Activated CD8-positive, alpha-beta T cell treated with anti-CD3 and anti-CD28 coated beads, Interleukin-2, amount 10 ng/mL, durations not matched to agents 7 days and 5 days (primary cell): ENCODE results near the gene GALNT6. TPM values are rescaled to one million over a fixed set of nuclear protein-coding genes. Genes with fewer than 3 reads are reported as not detected.

Experiments used
- ATAC-seq: fragments of 150-1000 bp; cut with Tn5 transposase; one replicate; pipeline ENCODE4 v1.10.0; 2021; ENCODE audit warnings: moderate library complexity
- CTCF ChIA-PET: fragments of 350-600 bp; sonication (Branson Sonifier 250); formaldehyde crosslinking; loops from one replicate; lab custom pipeline; 2021; ENCODE audit warnings: antibody characterized with exemption; lab: Charles Lee
- POLR2A ChIA-PET: fragments of 350-600 bp; sonication (Branson Sonifier 250); formaldehyde crosslinking; loops from one replicate; lab custom pipeline; 2021; ENCODE audit warnings: antibody characterized with exemption; lab: Charles Lee
- DNase-seq: peaks from one replicate; pipeline ENCODE4 v3.0.0-alpha.2; 2020
- H3K27ac Mint-ChIP-seq: one replicate; pipeline ENCODE4 v1.8.0; 2021; ENCODE audit warnings: mild to moderate bottlenecking, mixed read lengths
- H3K27me3 Mint-ChIP-seq: one replicate; pipeline ENCODE4 v1.8.0; 2021; ENCODE audit warnings: low read depth, mixed read lengths
- H3K36me3 Mint-ChIP-seq: one replicate; pipeline ENCODE4 v1.8.0; 2021; ENCODE audit warnings: low read depth, mixed read lengths
- H3K4me1 Mint-ChIP-seq: one replicate; pipeline ENCODE4 v1.8.0; 2021; ENCODE audit warnings: low read depth, mixed read lengths
- H3K4me3 Mint-ChIP-seq: one replicate; pipeline ENCODE4 v1.8.0; 2021; ENCODE audit warnings: mild to moderate bottlenecking, mixed read lengths
- H3K9me3 Mint-ChIP-seq: one replicate; pipeline ENCODE4 v1.8.0; 2022; ENCODE audit warnings: mixed read lengths; ENCODE audit not compliant: insufficient read depth
- total RNA-seq, 2 experiments: library from RNA; stranded (reverse); gene quantifications; one replicate each; pipeline ENCODE4 v1.2.3, GENCODE V29; 2021

The GALNT6 gene, protein sequence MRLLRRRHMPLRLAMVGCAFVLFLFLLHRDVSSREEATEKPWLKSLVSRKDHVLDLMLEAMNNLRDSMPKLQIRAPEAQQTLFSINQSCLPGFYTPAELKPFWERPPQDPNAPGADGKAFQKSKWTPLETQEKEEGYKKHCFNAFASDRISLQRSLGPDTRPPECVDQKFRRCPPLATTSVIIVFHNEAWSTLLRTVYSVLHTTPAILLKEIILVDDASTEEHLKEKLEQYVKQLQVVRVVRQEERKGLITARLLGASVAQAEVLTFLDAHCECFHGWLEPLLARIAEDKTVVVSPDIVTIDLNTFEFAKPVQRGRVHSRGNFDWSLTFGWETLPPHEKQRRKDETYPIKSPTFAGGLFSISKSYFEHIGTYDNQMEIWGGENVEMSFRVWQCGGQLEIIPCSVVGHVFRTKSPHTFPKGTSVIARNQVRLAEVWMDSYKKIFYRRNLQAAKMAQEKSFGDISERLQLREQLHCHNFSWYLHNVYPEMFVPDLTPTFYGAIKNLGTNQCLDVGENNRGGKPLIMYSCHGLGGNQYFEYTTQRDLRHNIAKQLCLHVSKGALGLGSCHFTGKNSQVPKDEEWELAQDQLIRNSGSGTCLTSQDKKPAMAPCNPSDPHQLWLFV
- 10 to 100 TPM; 40.4 to 43.1 TPM for total RNA-seq

DNA sequence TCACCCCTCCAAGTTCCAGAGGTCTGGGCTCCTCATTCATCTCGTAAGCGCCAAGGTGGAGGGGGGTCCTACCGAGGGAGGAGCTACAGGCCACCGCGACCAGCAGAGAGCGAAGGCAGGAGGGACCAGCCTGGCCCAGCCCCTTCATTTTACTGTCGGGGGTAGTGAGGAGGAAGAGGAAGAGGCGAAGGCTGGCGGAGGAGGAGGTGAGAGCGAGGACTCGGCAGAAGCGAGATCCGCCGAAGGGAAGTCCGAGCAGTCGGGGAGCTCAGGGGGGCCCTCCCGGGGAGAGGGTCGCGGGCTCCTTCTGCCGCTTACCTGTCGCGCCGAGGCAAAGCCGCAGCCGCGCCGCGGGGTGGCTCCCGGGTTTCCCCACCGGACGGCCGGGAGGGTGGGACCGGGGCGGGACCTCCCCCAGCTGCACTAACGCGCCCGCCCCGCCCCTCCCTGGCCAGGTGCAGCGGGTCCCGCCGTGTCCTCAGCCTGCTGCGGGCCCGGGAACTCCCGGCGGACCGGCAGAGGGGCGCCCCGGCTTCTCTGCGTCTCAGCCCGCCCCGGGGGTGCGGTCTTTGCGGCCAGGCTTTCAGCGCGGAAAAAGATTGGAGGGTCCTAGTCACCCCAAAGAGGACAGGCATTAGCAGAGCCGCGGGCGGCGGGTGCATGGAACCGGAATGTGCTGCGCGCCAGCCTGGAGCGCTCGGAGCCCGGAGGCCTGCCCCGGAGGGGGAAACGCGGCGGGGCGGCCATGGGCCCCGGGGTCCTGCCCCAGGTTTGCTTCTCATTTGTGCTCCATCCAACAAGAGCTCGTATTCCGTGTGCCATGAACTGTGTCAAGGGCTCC, at the start of gene GALNT6:
Gene GALNT6, minus strand, starts transcription at position 124 of the 841 bp plus-strand sequence. CDS start 11,625 bp downstream, outside the sequence.
- ChIA-PET CTCF (interaction anchor here (1.0 to 1.9 kb wide), 4 partner anchors 23 to 535 kb away, joined by 3 to 9 read pairs (median 3); no protein-coding TSS in a partner anchor), POLR2A (interaction anchor here (1.0 to 1.7 kb wide), 6 partner anchors 9 to 68 kb away, joined by 3 to 5 read pairs (median 4); no protein-coding TSS in a partner anchor)
- ATAC-seq (peak; percentile 76), DNase-seq (peak; percentile 76)
- no peaks in the 10 kb centered on the region for H3K9me3 Mint-ChIP-seq
- peak within 1 kb of the TSS; percentile 90 for H3K27ac Mint-ChIP-seq
- H3K36me3 Mint-ChIP-seq: peaks cover 23% of the 10 kb centered on the region
- H3K4me1 Mint-ChIP-seq: peaks cover 83% of the 10 kb centered on the region
- peak within 1 kb of the TSS; percentile 94 for H3K4me3 Mint-ChIP-seq
- H3K27me3 Mint-ChIP-seq: no peaks in the 10 kb centered on the region

DNA sequence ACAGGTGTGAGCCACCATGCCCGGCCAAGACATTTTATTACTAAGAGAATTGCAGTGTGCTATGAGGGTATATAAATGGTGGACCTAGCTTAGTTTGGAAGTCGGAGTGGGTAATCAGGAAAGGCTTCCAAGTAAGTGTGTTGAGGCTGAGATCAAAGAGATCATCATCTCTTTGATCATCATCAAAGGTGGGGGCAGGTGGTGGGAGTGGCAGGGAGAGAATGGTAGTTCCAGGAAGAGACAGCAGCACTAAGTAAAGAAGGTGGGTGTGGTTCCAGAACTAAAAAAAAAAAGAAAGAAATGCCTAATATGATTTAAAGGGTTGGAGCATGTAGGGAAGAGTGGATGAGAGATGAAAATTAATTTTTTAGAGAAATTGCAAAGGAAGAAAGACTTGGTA, 48.1 kb upstream of the GALNT6 start:
- no peak for ATAC-seq
- CTCF ChIA-PET: interaction anchor here (0.8 to 1.5 kb wide), 3 partner anchors 15 to 44 kb away, joined by 3 to 5 read pairs (median 3); partner anchors contain the start of gene SLC4A8
- POLR2A ChIA-PET: no interaction called here
- DNase-seq: peak; percentile 47
- Mint-ChIP-seq H3K9me3 (no peaks in the 10 kb centered on the region), H3K27me3 (peaks cover 3% of the 10 kb centered on the region), H3K4me1 (peaks cover 41% of the 10 kb centered on the region), H3K27ac (no peak overlapping the region), H3K36me3 (peaks cover 6% of the 10 kb centered on the region), H3K4me3 (no peak overlapping the region)

DNA sequence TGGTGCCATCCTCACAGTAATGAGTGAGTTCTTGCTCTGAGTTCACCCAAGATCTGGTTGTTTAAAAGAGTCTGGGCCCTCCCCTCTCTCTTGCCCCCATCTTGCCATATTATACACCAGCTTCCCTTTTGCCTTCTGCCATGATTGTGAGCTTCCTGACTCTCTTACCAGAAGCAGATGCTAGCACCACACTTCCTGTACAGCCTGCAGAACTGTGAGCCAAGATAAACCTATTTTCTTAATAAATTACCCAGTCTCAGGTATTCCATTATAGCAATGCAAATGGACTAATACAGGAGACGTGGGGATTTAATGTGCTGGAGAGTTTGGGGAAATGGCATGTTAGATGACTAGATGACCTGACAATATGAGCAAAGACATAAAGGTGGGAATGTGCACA, 46.2 kb upstream of the GALNT6 start:
- Mint-ChIP-seq H3K36me3 (peaks cover 6% of the 10 kb centered on the region), H3K9me3 (no peaks in the 10 kb centered on the region), H3K27me3 (peaks cover 5% of the 10 kb centered on the region), H3K27ac (peak overlapping the region; percentile 18), H3K4me1 (peaks cover 48% of the 10 kb centered on the region), H3K4me3 (no peak overlapping the region)
- DNase-seq (no peak), ATAC-seq (no peak)
- POLR2A ChIA-PET: no interaction called here
- CTCF ChIA-PET: no interaction called here

DNA sequence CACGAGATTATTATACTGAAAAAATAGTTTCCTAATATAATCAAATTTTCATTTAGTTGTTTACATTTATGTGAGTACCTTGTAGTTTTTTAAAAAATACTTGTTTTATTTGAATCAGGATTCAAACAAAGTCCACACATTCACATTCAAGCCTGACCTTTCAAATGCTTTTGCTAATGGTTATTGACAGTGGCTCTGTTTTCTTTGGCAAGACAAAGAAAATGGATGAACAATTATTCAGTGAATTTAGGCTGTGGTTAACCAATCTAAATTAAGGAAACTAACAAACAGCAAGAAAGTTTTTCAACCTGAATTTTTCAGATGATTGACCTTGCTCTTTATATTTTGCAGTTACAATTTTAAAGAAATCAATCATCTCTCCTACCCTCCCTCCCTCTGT, 43.1 kb upstream of the GALNT6 start:
- peaks cover 6% of the 10 kb centered on the region for H3K36me3 Mint-ChIP-seq
- ATAC-seq (no peak), DNase-seq (no peak)
- CTCF ChIA-PET: no interaction called here
- no peak overlapping the region for H3K27ac Mint-ChIP-seq
- peaks cover 25% of the 10 kb centered on the region for H3K4me1 Mint-ChIP-seq
- peaks cover 8% of the 10 kb centered on the region for H3K27me3 Mint-ChIP-seq
- no peaks in the 10 kb centered on the region for H3K9me3 Mint-ChIP-seq
- POLR2A ChIA-PET: no interaction called here
- H3K4me3 Mint-ChIP-seq: no peak overlapping the region

DNA sequence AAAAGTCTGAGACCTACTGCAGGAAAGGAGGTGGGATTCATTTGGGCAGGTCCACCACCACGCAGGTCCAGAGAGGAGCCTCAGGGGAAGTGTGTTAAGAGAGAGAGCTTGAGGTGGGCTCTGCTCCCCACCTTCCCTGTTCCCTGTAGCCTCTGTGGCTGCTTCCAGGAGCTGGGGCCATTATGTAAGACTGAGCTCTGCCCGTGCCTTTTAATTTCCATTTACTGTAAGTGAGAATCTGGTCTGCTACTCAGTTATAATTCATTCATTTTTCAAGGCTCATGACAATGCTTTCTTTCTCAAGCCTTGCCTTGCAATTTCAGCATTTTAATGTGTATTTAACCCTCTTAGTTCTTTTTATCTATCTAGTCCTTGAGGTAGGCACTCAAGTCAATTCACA, 41.7 kb upstream of the GALNT6 start:
- no peaks in the 10 kb centered on the region for H3K9me3 Mint-ChIP-seq
- H3K4me3 Mint-ChIP-seq: no peak overlapping the region
- H3K27me3 Mint-ChIP-seq: peaks cover 8% of the 10 kb centered on the region
- DNase-seq: no peak
- no peak overlapping the region for H3K27ac Mint-ChIP-seq
- H3K36me3 Mint-ChIP-seq: no peaks in the 10 kb centered on the region
- ATAC-seq: no peak
- ChIA-PET CTCF (interaction anchor here (1.6 kb wide), 1 partner anchor 99 kb away, joined by 4 read pairs; no protein-coding TSS in a partner anchor), POLR2A (no interaction called here)
- peaks cover 14% of the 10 kb centered on the region for H3K4me1 Mint-ChIP-seq

DNA sequence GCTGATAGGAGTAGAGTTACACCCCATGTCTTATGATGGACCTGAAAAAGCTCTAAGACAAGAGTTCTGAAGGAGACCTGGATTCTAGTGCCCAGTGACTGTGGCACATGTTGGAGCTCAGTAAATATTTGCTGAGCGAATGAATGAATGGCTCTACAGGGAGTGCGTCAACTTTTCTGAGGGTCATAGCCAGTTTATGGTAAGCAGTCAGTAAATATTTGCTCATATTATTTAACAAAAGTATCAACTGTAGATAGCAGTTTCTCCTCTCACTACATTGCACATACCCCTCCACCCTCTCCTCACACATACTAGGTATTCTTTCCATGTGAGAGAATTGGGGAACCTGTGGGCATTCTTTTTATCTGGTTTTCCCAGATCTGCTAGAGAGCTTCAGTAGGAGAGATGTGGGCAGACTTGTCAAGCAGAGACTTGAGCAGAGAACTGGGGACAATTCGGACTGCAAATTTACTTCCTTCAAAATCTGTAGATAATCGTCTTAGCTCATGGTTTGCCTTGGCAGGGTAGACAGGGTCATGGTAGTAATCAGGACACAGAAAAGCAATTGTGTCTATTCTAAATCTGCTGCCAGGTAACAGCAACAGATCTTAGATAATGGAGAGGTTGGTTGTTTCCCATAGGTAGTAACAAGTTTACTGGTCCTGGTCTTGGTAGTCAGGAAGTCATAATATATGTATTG, 39.1 kb upstream of the GALNT6 start:
- H3K9me3 Mint-ChIP-seq: no peaks in the 10 kb centered on the region
- peaks cover 16% of the 10 kb centered on the region for H3K4me1 Mint-ChIP-seq
- H3K4me3 Mint-ChIP-seq: no peak overlapping the region
- H3K27me3 Mint-ChIP-seq: peaks cover 5% of the 10 kb centered on the region
- POLR2A ChIA-PET: no interaction called here
- no peaks in the 10 kb centered on the region for H3K36me3 Mint-ChIP-seq
- no peak overlapping the region for H3K27ac Mint-ChIP-seq
- DNase-seq: no peak
- CTCF ChIA-PET: interaction anchor here (2.6 to 3.3 kb wide), 2 partner anchors 9 to 102 kb away, joined by 11 to 15 read pairs; no protein-coding TSS in a partner anchor
- no peak for ATAC-seq

DNA sequence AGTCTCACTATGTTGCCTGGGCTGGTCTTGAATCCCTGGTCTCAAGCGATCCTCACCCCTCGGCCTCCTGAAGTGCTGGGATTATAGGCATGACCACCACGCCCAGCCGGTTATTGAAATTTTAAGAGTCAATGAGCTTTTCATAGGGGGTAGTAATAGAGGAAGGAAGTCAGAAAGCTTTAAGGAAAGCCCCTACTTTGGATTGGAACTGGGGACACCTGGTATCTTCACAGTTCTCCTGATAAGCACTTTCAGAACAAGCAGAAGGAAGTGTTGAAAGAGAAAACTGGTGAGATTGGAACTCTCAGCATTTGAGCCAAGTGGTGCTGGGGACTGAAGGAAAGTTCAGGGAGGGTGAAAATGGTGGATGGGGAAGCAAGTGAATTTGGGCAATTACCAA, 38.5 kb upstream of the GALNT6 start:
- H3K27ac Mint-ChIP-seq: no peak overlapping the region
- no peak for DNase-seq
- peaks cover 5% of the 10 kb centered on the region for H3K27me3 Mint-ChIP-seq
- peaks cover 18% of the 10 kb centered on the region for H3K4me1 Mint-ChIP-seq
- H3K4me3 Mint-ChIP-seq: no peak overlapping the region
- POLR2A ChIA-PET: no interaction called here
- no peaks in the 10 kb centered on the region for H3K9me3 Mint-ChIP-seq
- no peaks in the 10 kb centered on the region for H3K36me3 Mint-ChIP-seq
- ATAC-seq: no peak
- CTCF ChIA-PET: interaction anchor here (1.2 to 3.3 kb wide), 4 partner anchors 8 to 103 kb away, joined by 3 to 15 read pairs (median 8); no protein-coding TSS in a partner anchor

DNA sequence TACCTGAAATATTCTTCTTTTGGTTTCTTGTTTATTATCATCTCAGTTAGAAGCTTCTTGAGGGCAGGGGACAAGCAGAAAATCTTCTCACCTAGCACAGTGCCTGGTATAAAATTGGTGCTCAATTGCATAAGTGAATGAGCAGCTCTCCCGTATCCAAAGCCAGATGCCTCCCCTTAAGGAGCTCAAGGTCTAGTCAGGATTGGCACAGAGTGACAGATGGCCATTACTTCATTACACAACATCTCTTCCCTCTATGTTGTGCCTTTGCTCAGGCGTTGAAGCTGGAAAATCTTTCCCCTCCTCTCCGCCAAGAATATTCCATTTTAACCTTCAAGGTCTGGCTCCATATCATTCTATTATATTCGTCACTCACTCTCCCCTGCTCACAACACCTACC, 37.0 kb upstream of the GALNT6 start:
- CTCF ChIA-PET: interaction anchor here (1.1 to 1.7 kb wide), 4 partner anchors 20 to 104 kb away, joined by 3 to 4 read pairs (median 4); no protein-coding TSS in a partner anchor
- ATAC-seq (no peak), DNase-seq (no peak)
- H3K27ac Mint-ChIP-seq: no peak overlapping the region
- POLR2A ChIA-PET: no interaction called here
- no peaks in the 10 kb centered on the region for H3K9me3 Mint-ChIP-seq
- H3K4me3 Mint-ChIP-seq: no peak overlapping the region
- H3K4me1 Mint-ChIP-seq: peaks cover 22% of the 10 kb centered on the region
- H3K27me3 Mint-ChIP-seq: peaks cover 4% of the 10 kb centered on the region
- H3K36me3 Mint-ChIP-seq: no peaks in the 10 kb centered on the region

DNA sequence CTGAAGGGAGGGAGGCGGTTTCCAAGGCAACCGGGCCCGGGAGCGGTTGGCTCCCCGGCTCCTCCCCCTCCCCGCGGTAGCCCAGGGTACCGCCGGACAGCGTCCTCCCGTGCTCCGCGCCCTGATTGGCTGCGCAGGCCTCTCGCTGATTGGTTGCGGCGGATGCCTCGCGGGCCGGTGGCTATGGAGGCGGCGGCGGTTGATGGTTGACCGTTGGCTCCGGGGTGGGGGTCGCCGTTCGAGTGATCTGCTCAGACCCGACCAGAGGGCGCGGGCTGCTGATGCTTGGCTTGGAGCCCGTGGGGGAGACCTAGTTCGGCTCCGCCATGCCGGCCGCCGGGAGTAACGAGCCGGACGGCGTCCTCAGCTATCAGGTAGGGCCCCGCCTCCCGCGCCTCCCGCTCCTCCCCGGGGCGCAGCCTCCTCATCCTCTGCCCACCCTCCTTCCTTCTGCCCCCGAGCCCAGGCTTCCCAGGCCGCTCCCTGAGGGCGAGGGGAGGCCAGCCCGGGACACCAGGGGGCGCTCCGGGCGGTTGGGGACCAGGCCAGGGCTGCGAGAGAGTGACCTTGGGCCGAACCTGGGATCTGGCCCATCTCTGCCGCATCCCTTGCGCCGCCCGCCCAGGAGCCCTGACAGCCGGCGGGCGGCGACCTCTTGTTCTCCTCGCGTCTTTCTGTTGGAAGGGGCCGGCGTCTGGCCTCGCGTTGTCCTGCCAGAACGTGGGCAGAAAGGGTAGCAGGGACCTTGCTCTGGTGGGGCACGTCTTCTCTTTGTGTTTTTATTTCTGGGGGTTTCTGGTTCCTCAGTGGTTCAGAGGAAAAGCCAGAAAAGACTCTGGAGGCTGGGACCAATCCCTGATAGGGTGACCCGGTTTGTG, 33.7 kb upstream of the GALNT6 start, which contains the start of gene SLC4A8:
Gene SLC4A8, plus strand, starts transcription at position 170 of the 878 bp plus-strand sequence. Its CDS starts 157 bp downstream, at position 327.
- H3K36me3 Mint-ChIP-seq: no peaks in the 10 kb centered on the region
- peak within 1 kb of the TSS; percentile 75 for H3K4me3 Mint-ChIP-seq
- peak; percentile 89 for DNase-seq
- peak within 1 kb of the TSS; percentile 26 for H3K27ac Mint-ChIP-seq
- peak; percentile 90 for ATAC-seq
- ChIA-PET POLR2A (interaction anchor here (1.3 kb wide), 1 partner anchor 107 kb away, joined by 3 read pairs; no protein-coding TSS in a partner anchor), CTCF (interaction anchor here (0.8 to 9.0 kb wide), 10 partner anchors 15 to 451 kb away, joined by 3 to 135 read pairs (median 4); no protein-coding TSS in a partner anchor)
- peaks cover 5% of the 10 kb centered on the region for H3K27me3 Mint-ChIP-seq
- H3K9me3 Mint-ChIP-seq: no peaks in the 10 kb centered on the region
- H3K4me1 Mint-ChIP-seq: peaks cover 23% of the 10 kb centered on the region
